H1 (cell line): ENCODE data around the gene CEACAM16. TPM values are rescaled to one million over a fixed set of nuclear protein-coding genes. Genes with fewer than 3 reads are reported as not detected.

Experiments used
- CTCF ChIA-PET: fragments of 300-600 bp; sonication (Branson Sonifier 250); formaldehyde crosslinking; loops from one replicate; lab custom pipeline; 2021; ENCODE audit not compliant: partially characterized antibody; lab: Charles Lee
- POLR2A ChIA-PET: fragments of 300-600 bp; sonication (Branson Sonifier 250); formaldehyde crosslinking; loops from one replicate; lab custom pipeline; 2021; ENCODE audit warnings: inconsistent platforms; ENCODE audit not compliant: partially characterized antibody; lab: Charles Lee
- DNase-seq, 2 experiments: peaks; one replicate each; pipeline versions ENCODE4 v3.0.0 to v3.0.0-alpha.2; 2010 to 2022; ENCODE audit warnings: low spot score in 2 of 2, low read depth in 1 of 2, mixed read lengths in 1 of 2
- FAIRE-seq: peaks from 2 replicates; lab custom pipeline; 2011; peaks lifted over from hg19 to GRCh38; lab: Jason Lieb, UNC
- H2AFZ ChIP-seq: 2 replicates; pipeline ENCODE4 v1.8.1; 2012; ENCODE audit warnings: low read length, inconsistent platforms
- H2AK5ac ChIP-seq: 2 replicates; pipeline ENCODE4 v1.6.1; 2013; ENCODE audit warnings: low read depth, low read length
- H2BK120ac ChIP-seq: replicated peaks from 2 replicates; pipeline ENCODE3; 2013; ENCODE audit warnings: low read depth, low read length, inconsistent platforms
- H2BK12ac ChIP-seq: 2 replicates; pipeline ENCODE4 v1.6.1; 2013; ENCODE audit warnings: low read depth, low read length
- H2BK15ac ChIP-seq: 2 replicates; pipeline ENCODE4 v1.6.1; 2013; ENCODE audit warnings: low read length
- H2BK20ac ChIP-seq: 2 replicates; pipeline ENCODE4 v1.6.1; 2013; ENCODE audit warnings: low read length
- H2BK5ac ChIP-seq: 2 replicates; pipeline ENCODE4 v1.6.1; 2013; ENCODE audit warnings: low read depth, low read length
- H3K14ac ChIP-seq: 2 replicates; pipeline ENCODE4 v1.6.1; 2013; ENCODE audit warnings: inconsistent platforms; ENCODE audit not compliant: insufficient read length
- H3K18ac ChIP-seq: 2 replicates; pipeline ENCODE4 v1.6.1; 2013; ENCODE audit warnings: low read length; ENCODE audit errors: extremely low read depth
- H3K23ac ChIP-seq: 2 replicates; pipeline ENCODE4 v1.6.1; 2013; ENCODE audit warnings: inconsistent platforms; ENCODE audit not compliant: insufficient read length
- H3K23me2 ChIP-seq: 2 replicates; pipeline ENCODE4 v1.6.1; 2013; ENCODE audit warnings: low read depth, low read length
- H3K27ac ChIP-seq: 2 replicates; pipeline ENCODE4 v1.6.1; 2011; ENCODE audit warnings: low read depth, low read length, inconsistent platforms
- H3K27me3 ChIP-seq, 4 experiments: replicated peaks in 1 of 4; 1 replicate in 1 of 4; 2 replicates in 3 of 4; pipeline versions ENCODE4 v1.6.1 to v1.8.1; 2011 to 2013; ENCODE audit warnings: low read length in 3 of 4, mild to moderate bottlenecking in 3 of 4, inconsistent platforms in 2 of 4, mixed read lengths in 2 of 4, moderate library complexity in 1 of 4; ENCODE audit not compliant: control insufficient read depth in 3 of 4, insufficient read depth in 3 of 4; ENCODE audit errors: extremely low read depth in 1 of 4
- H3K36me3 ChIP-seq, 4 experiments: 2 replicates each; pipeline versions ENCODE4 v1.6.1 to v1.8.1; 2011 to 2013; ENCODE audit warnings: mild to moderate bottlenecking in 4 of 4, low read length in 3 of 4, moderate library complexity in 2 of 4, control low read depth in 1 of 4, inconsistent platforms in 1 of 4; ENCODE audit not compliant: insufficient read depth in 4 of 4, control insufficient read depth in 2 of 4
- H3K4ac ChIP-seq: replicated peaks from 2 replicates; pipeline ENCODE3; 2013; ENCODE audit warnings: low read length, low read depth, mixed read lengths, inconsistent platforms; ENCODE audit not compliant: insufficient read length
- H3K4me1 ChIP-seq, 4 experiments: replicated peaks in 1 of 4; 1 replicate in 1 of 4; 2 replicates in 3 of 4; pipeline versions ENCODE4 v1.6.1 to v1.8.1; 2011 to 2013; ENCODE audit warnings: low read length in 3 of 4, inconsistent platforms in 2 of 4, mixed read lengths in 1 of 4; ENCODE audit not compliant: insufficient read depth in 4 of 4, control insufficient read depth in 3 of 4
- H3K4me2 ChIP-seq, 2 experiments: 2 replicates each; pipeline versions ENCODE4 v1.6.1 to v1.8.1; 2011 to 2013; ENCODE audit warnings: low read depth in 2 of 2, low read length in 2 of 2, control low read depth in 1 of 2, inconsistent platforms in 1 of 2, mild to moderate bottlenecking in 1 of 2; ENCODE audit not compliant: insufficient read depth in 1 of 2
- H3K4me3 ChIP-seq, 4 experiments: fragments of 200-600, 300-600 bp in 1 of 4; sonication (generic), shearing (Covaris generic), sonication (Bioruptor Twin) in 1 of 4; 2 replicates each; pipeline versions ENCODE4 v1.5.1 to v1.8.1; 2011 to 2016; ENCODE audit warnings: low read length in 4 of 4, low read depth in 3 of 4, control low read depth in 2 of 4, inconsistent platforms in 2 of 4, mild to moderate bottlenecking in 2 of 4, mixed read lengths in 1 of 4, moderate library complexity in 1 of 4; ENCODE audit not compliant: insufficient read depth in 2 of 4; ENCODE audit errors: extremely low read depth in 1 of 4
- H3K56ac ChIP-seq: replicated peaks from 2 replicates; pipeline ENCODE3; 2013; ENCODE audit warnings: low read depth, mild to moderate bottlenecking, mixed read lengths, low read length, inconsistent platforms; ENCODE audit not compliant: insufficient read length
- H3K79me1 ChIP-seq: 2 replicates; pipeline ENCODE4 v1.6.1; 2013; ENCODE audit warnings: low read depth, low read length, control low read depth
- H3K79me2 ChIP-seq, 2 experiments: 2 replicates each; pipeline versions ENCODE4 v1.6.1 to v1.8.1; 2012 to 2013; ENCODE audit warnings: low read length in 2 of 2, mild to moderate bottlenecking in 2 of 2, inconsistent platforms in 1 of 2; ENCODE audit not compliant: insufficient read depth in 2 of 2, control insufficient read depth in 1 of 2
- H3K9ac ChIP-seq, 4 experiments: replicated peaks in 1 of 4; 1 replicate in 1 of 4; 2 replicates in 3 of 4; pipeline versions ENCODE4 v1.6.1 to v1.8.1; 2011 to 2013; ENCODE audit warnings: low read depth in 3 of 4, low read length in 3 of 4, control low read depth in 2 of 4, mild to moderate bottlenecking in 2 of 4, moderate library complexity in 2 of 4, inconsistent platforms in 1 of 4; ENCODE audit errors: extremely low read depth in 1 of 4
- H3K9me3 ChIP-seq, 2 experiments: 2 replicates each; pipeline versions ENCODE4 v1.6.1 to v1.8.1; 2012 to 2013; ENCODE audit warnings: mild to moderate bottlenecking in 2 of 2, moderate library complexity in 2 of 2, control low read depth in 1 of 2, inconsistent platforms in 1 of 2, low read depth in 1 of 2, low read length in 1 of 2, mixed read lengths in 1 of 2; ENCODE audit not compliant: insufficient read depth in 2 of 2
- H4K20me1 ChIP-seq, 2 experiments: replicated peaks in 1 of 2; 2 replicates each; pipeline versions ENCODE3 to v1.8.1; 2011 to 2013; ENCODE audit warnings: inconsistent platforms in 2 of 2, low read length in 2 of 2, mild to moderate bottlenecking in 1 of 2; ENCODE audit not compliant: insufficient read depth in 2 of 2, control insufficient read depth in 1 of 2
- H4K5ac ChIP-seq: 2 replicates; pipeline ENCODE4 v1.6.1; 2013; ENCODE audit warnings: low read length, low read depth, mixed read lengths, inconsistent platforms; ENCODE audit not compliant: insufficient read length
- H4K8ac ChIP-seq: 2 replicates; pipeline ENCODE4 v1.8.0; 2013; ENCODE audit warnings: mild to moderate bottlenecking, moderate library complexity, low read length, inconsistent platforms; ENCODE audit not compliant: insufficient read depth; ENCODE audit errors: extremely low read depth
- H4K91ac ChIP-seq: replicated peaks from 2 replicates; pipeline ENCODE3; 2013; ENCODE audit warnings: low read length, mixed read lengths, inconsistent platforms; ENCODE audit not compliant: insufficient read length
- ATF3 ChIP-seq: IDR thresholded peaks from 2 replicates; pipeline ENCODE4 v1.6.1; 2011; ENCODE audit warnings: low read depth, mild to moderate bottlenecking, low read length; ENCODE audit not compliant: insufficient read depth
- CHD2 ChIP-seq: IDR thresholded peaks from 2 replicates; pipeline ENCODE4 v1.6.1; 2012; ENCODE audit warnings: low read length, improper control_type of control experiment
- CREB1 ChIP-seq: IDR thresholded peaks from 2 replicates; pipeline ENCODE4 v1.6.1; 2012; ENCODE audit warnings: inconsistent platforms
- POLR2A ChIP-seq, 2 experiments: IDR thresholded peaks; 1 replicate in 1 of 2; 2 replicates in 1 of 2; pipeline ENCODE4 v1.6.1; 2011; ENCODE audit warnings: low read depth in 2 of 2, low read length in 2 of 2, mild to moderate bottlenecking in 2 of 2; ENCODE audit errors: control extremely low read depth in 1 of 2
- POLR2AphosphoS5 ChIP-seq: IDR thresholded peaks from 2 replicates; pipeline ENCODE4 v1.6.1; 2011; ENCODE audit warnings: low read depth, low read length
- RAD21 ChIP-seq, 2 experiments: IDR thresholded peaks in 1 of 2; conservative IDR thresholded peaks in 1 of 2; 2 replicates each; pipeline ENCODE4 v1.6.1; 2011; ENCODE audit warnings: low read depth in 2 of 2, low read length in 2 of 2, improper control_type of control experiment in 1 of 2, inconsistent platforms in 1 of 2, mild to moderate bottlenecking in 1 of 2, moderate library complexity in 1 of 2
- SP1 ChIP-seq: IDR thresholded peaks from 2 replicates; pipeline ENCODE4 v1.6.1; 2011; ENCODE audit warnings: low read depth, low read length
- TAF1 ChIP-seq: IDR thresholded peaks from 2 replicates; pipeline ENCODE4 v1.6.1; 2011; ENCODE audit warnings: mild to moderate bottlenecking, low read depth, low read length
- TCF12 ChIP-seq: IDR thresholded peaks from 2 replicates; pipeline ENCODE4 v1.6.1; 2011; ENCODE audit warnings: low read depth, mild to moderate bottlenecking, low read length
- YY1 ChIP-seq: IDR thresholded peaks from 2 replicates; pipeline ENCODE4 v1.6.1; 2011; ENCODE audit warnings: low read depth, mild to moderate bottlenecking, low read length
- ZNF274 ChIP-seq: IDR thresholded peaks from 2 replicates; pipeline ENCODE4 v1.7.0; 2012; ENCODE audit warnings: low read length, borderline replicate concordance; ENCODE audit errors: extremely low read depth
- WGBS, 2 experiments: shearing (Covaris generic) in 1 of 2; methylation state at CpG; one replicate each; pipeline versions ENCODE4 v1.1.6 to v1.1.7; 2013 to 2015; ENCODE audit warnings: low lambda C conversion rate in 2 of 2, mixed read lengths in 2 of 2, inconsistent platforms in 1 of 2, low coverage in 1 of 2, missing lambda C conversion rate in 1 of 2; ENCODE audit not compliant: insufficient replicate concordance in 2 of 2, insufficient coverage in 1 of 2, insufficient read length in 1 of 2; ENCODE audit errors: extremely low coverage in 1 of 2, missing lambda C conversion rate in 1 of 2; 5-methylcytosine and 5-hydroxymethylcytosine counted together
- polyA plus RNA-seq, 7 experiments: library from polyadenylated mRNA; depleted of rRNA in 3 of 7; stranded (reverse) in 5 of 7; unstranded in 2 of 7; fragments of >200 nt in 5 of 7; fragments of 200-250 nt in 2 of 7; gene quantifications; 1 replicate in 5 of 7; 2 replicates in 1 of 7; 4 replicates in 1 of 7; pipeline versions ENCODE4 v1.2.1 to v1.2.3, GENCODE V29; 2011 to 2013; ENCODE audit warnings: missing spikeins in 2 of 7, mixed read lengths in 2 of 7
- total RNA-seq: library from RNA; stranded (reverse); fragmentation: NEBNext Ultra II Directional; extraction: Animal tissue kit (Norgen Biotek cat#: 25700); gene quantifications from 2 replicates; pipeline ENCODE4 v1.2.1, GENCODE V29; 2021

The CEACAM16 gene
- total and polyA plus RNA-seq, 2 of the 8 experiments (the other 6 are each of a cell fraction or from before 2014, with no cell fraction given): not detected

GRCh38 chr19:44657211-44657921, 41.6 kb upstream of the CEACAM16 start:
- Histone ChIP-seq H2AK5ac (no peak overlapping the region), H2BK5ac (no peak overlapping the region), H3K14ac (no peak overlapping the region), H3K9me3 (no peaks in the 10 kb centered on the region), H2BK120ac (no peak overlapping the region), H3K4ac (no peak overlapping the region), H4K91ac (no peak overlapping the region), H3K4me2 (no peak overlapping the region), H2BK20ac (no peak overlapping the region), H3K27ac (no peak overlapping the region), H4K20me1 (peaks cover 0 to 2% of the 10 kb centered on the region in 2 experiments), H3K36me3 (peaks cover 12 to 30% (median 26%) of the 10 kb centered on the region in 4 experiments; a peak in 7 of 8 replicates), H3K23ac (no peak overlapping the region), H2AFZ (no peak overlapping the region), H3K79me1 (no peaks in the 10 kb centered on the region), H4K5ac (no peak overlapping the region), H3K27me3 (no peaks in the 10 kb centered on the region), H3K4me3 (no peak overlapping the region), H3K23me2 (no peaks in the 10 kb centered on the region), H3K9ac (no peak overlapping the region), H3K18ac (no peak overlapping the region), H3K79me2 (no peaks in the 10 kb centered on the region), H2BK15ac (no peak overlapping the region), H4K8ac (no peak overlapping the region), H2BK12ac (no peak overlapping the region), H3K4me1 (peaks cover 0 to 2% (median 0%) of the 10 kb centered on the region in 4 experiments; a peak in 2 of 7 replicates), H3K56ac (no peak overlapping the region)
- CTCF ChIA-PET: interaction anchor here (0.8 to 13.3 kb wide), 34 partner anchors 9 to 140 kb away, joined by 3 to 126 read pairs (median 6); partner anchors contain the start of genes IGSF23 and PVR
- POLR2A ChIA-PET: interaction anchor here (0.5 to 1.9 kb wide), 9 partner anchors 9 to 297 kb away, joined by 3 to 8 read pairs (median 3); no protein-coding TSS in a partner anchor
- WGBS, 2 experiments: 55% methylated on average over 24 of the region's 25 CpGs; no CpG with 5 or more reads in 1 of the 2 experiments
- DNase-seq (peak in 1 of 2 experiments; percentile 95), FAIRE-seq (no peak)
- TF ChIP-seq SP1: no peak
- TF ChIP-seq CHD2: no peak
- no peak for TF ChIP-seq TAF1
- TF ChIP-seq YY1: peak; percentile 59; the same call in 1 of the 2 replicates
- TF ChIP-seq CREB1: peak; percentile 49; the same call in 1 of the 2 replicates
- TF ChIP-seq TCF12: no peak
- no peak for TF ChIP-seq POLR2A (IDR thresholded peaks at IDR 0.05; ENCODE audit: control extremely low read depth in 1 of 2, low read depth in 2 of 2, low read length in 2 of 2)
- TF ChIP-seq RAD21 (IDR thresholded peaks at IDR 0.05 in 1 of 2, conservative IDR thresholded peaks at IDR 0.05 in 1 of 2; ENCODE audit: low read depth in 2 of 2, low read length in 2 of 2): peak; percentile 80 to 88
- TF ChIP-seq ZNF274: no peak
- peak; percentile 65; the same call in 1 of the 2 replicates for TF ChIP-seq ATF3
- peak; percentile 49; the same call in 1 of the 2 replicates for TF ChIP-seq POLR2AphosphoS5
